A673 (cell line): ENCODE data around the gene TTLL1.

Source experiments
- EZH2 ChIP-seq: fragments of 200-600 bp; sonication (generic); IDR thresholded peaks from 2 replicates; pipeline ENCODE4 v1.6.1; 2017; ENCODE audit warnings: borderline replicate concordance, low read depth, mild to moderate bottlenecking, mixed read lengths, antibody characterized with exemption, low read length; ENCODE audit not compliant: poor library complexity, severe bottlenecking
- TF ChIP-seq, protein P1 (sequence below): fragments of 300-800, 200-600 bp; sonication (generic); conservative IDR thresholded peaks from 2 replicates; pipeline ENCODE4 v1.5.1; 2017; ENCODE audit warnings: low read depth, mild to moderate bottlenecking, antibody characterized with exemption, low read length, moderate library complexity, mixed read lengths

- TF ChIP-seq, protein P1, sequence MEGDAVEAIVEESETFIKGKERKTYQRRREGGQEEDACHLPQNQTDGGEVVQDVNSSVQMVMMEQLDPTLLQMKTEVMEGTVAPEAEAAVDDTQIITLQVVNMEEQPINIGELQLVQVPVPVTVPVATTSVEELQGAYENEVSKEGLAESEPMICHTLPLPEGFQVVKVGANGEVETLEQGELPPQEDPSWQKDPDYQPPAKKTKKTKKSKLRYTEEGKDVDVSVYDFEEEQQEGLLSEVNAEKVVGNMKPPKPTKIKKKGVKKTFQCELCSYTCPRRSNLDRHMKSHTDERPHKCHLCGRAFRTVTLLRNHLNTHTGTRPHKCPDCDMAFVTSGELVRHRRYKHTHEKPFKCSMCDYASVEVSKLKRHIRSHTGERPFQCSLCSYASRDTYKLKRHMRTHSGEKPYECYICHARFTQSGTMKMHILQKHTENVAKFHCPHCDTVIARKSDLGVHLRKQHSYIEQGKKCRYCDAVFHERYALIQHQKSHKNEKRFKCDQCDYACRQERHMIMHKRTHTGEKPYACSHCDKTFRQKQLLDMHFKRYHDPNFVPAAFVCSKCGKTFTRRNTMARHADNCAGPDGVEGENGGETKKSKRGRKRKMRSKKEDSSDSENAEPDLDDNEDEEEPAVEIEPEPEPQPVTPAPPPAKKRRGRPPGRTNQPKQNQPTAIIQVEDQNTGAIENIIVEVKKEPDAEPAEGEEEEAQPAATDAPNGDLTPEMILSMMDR, result no peak
- no peak for TF ChIP-seq EZH2
Observed at GRCh38 chr22:43050995-43051394, 38.2 kb downstream of the TTLL1 start.
